Fibroblast of peridontal ligament (primary cell): ENCODE results near the gene ZCCHC7.

Source experiments
- DNase-seq: peaks from one replicate; pipeline ENCODE4 v3.0.0-alpha.2; 2010; ENCODE audit errors: extremely low read depth

ZCCHC7 gene

DNA sequence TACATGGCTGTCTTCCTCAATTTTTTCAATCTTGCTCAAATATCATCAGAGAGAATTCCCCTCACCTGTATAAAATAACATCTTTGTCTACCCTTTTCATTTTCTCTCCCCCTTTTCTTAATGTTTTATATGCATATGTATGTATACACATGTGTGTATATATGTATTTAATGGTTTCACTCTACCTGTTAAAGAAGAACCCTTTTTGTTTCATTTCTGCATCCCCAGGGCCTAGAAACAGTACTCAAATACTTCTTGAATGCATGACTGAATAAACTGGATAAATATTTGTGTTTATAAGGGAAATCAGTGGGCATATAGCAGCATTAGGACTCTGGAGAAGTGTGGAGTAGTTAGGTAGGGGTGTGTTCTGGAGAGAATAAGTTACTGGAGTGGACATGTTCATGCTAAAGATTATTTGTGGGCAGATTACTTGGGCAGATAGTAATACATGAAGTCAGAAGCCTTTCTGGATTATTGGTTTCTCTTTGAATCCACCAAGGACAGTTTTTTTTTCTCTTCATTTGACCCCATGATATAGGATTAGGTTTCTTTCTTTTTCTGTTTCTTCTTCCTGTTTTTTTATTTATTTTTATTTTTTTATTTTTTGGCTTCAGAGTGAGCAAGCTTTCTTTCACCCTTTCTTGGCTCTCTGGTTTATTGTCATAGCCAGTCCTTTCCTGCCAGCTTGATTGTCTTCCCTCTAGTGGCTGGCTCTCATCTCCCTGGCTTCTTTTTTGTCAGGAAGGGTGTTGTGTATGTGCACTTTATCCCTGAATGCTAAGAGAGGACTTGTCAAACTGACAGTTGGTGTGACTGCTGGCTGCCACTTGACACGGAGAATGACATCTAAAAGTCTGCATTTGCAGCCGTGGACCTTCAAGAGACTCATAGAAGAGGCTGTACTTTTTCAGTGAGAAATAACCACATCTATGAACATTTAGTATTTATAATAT is 89.3 kb downstream of the ZCCHC7 start:
- DNase-seq: no peak

DNA sequence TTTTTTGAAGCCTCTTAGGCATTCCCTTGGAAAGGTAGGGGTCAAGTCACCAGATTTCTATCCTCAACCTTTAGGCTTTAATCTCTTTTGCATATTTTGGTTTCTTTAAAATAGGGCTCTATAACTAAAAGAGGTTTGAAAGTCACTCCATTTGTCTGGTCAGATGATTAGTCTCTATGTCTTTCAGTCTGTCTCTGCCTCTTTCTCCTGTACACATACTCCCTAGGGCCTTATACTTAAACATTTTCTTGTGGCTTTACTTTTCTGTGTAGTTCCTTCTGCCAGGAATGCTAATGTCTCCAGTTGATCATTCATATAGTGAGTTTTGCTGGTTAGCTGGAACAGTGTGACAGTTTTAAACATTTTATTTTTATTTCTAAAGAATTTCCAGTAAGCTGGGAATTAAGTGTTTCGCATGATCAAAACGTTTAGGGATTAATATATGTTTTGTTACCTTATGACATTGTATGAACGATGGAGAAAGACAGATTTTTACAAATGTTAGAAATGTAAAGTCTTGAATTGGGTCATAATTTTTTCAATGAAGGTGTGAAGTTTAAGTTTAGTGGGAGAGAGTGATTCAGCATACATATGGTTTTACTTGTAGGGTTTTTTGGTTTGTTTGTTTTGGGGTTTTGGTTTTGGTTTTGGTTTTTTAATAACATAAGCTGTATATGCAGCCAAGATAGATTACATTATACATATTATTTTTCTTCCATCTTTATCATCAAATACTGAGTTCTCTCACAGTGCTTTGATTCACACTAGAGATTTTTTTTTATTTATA is 90.6 kb downstream of the ZCCHC7 start:
- peak; percentile 52 for DNase-seq

DNA sequence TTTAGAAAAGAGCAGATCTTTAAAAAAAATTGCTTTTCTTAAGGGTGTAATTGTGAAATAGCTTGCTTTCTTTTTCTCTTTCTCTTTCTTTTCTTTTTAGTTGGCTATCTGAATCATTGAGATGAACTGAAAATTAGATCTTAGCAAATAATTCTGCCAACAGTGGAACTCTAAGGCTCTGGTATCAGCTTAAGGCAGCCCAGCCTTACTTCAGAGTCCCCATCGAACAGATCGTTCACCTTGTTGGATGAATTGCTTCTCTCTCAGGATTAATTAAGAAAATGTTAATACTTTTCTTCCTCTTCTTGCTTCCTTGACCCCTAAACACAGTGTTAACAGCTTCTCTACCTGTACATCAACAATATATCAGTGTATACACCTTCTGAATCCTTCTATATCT is 92.1 kb downstream of the ZCCHC7 start:
- no peak for DNase-seq

DNA sequence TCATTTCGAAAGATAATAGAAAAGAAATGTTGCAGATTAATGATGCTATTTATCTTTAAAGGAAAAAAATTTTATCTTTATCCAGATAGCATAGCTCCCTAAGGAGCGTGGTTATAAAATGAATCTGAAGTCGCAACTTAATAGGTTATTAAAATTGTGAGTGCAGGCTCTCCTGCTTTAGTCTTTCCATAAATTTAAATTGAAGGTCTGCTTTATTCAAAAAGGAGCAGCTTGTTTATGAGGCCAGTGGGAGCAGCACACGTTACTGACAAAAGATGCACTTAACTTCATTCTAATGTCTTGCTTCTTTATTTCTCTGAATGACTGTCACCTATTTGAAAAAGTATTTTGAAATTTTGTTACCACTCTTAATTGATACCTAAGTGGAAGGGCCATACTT is 95.0 kb downstream of the ZCCHC7 start:
- DNase-seq: no peak

DNA sequence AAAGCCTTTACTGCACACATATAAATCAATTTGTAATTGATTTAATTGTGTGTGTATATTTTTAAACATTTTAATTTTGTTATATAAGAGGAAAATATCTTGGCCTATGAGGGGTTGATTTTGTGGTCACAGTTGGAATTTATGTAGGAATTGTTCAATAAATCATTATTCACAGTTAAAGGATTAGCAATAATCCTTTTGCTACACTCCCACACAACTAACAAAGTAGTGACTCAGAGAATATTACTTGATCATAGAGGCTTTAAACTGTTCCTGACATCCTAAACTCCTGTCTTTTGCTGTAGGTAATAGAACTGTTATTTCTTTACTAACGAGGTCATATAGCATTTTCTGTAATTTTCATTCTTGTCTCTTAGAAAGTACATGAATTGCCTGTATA is 95.5 kb downstream of the ZCCHC7 start:
- DNase-seq: no peak

DNA sequence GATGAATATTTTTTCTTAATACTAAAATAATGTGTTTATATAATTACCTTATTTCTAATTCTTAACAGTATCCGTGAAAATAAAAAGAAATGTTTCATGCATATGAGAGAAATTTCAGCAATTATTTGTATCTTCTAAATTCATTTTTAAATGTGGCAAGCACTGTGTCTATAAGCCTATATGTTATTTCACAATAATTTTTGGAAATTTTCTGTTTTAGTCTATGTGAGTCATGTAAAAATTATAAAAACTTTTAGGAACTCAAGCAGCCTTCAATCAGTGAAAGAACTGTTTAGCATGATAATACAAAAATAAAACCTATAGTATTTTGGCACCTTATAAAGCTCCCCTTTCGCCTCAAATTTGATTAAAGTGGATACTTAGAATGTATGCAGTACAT is 96.8 kb downstream of the ZCCHC7 start:
- no peak for DNase-seq

DNA sequence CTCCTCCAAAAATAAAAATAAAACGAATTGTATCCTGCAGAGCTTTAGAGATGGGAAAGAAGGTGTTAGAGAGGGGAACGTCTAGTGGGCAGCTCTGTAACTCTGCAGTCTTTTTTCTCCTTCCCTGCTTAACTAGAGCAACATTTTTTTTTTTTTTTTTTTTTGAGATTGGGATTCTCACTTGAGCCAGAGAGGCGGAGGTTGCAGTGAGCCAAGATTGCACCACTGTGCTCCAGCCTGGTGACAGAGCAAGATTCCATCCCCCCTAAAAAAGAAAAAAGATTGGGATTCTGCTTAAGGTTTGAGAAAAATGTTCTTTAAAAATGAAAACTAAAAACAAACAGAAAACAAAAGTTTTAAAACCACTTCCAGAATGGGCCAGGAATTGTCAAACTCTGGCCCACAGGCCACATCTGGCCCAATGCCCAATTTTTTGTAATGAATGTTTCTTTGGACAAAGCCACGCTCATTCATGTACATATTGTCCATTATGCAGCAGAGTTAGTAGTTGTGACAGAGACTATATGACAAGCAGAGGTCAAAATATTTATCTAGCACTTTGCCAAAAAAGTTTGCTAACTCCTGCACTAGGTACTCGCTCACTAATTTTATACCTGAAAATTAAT is 98.5 kb downstream of the ZCCHC7 start:
- DNase-seq: no peak

DNA sequence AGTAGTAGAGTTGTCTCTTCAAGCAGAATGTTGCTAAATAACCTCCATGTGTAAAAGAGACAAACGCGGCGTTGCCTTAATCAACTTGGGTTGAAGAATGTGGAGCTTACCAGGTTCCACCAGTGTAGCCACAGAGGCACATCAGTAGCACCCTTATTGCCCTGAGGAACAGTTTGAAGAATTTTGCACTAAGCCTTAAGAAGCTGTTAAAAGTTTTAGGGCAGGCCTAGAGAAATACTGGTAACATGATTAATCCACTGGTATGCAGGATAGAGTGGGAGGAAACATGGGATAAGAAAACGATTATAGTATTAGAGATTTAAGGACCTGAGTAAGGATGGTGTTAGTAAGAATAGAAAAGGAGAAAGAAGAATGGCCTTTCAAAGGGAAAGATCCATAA is 100.6 kb downstream of the ZCCHC7 start:
- DNase-seq: no peak

DNA sequence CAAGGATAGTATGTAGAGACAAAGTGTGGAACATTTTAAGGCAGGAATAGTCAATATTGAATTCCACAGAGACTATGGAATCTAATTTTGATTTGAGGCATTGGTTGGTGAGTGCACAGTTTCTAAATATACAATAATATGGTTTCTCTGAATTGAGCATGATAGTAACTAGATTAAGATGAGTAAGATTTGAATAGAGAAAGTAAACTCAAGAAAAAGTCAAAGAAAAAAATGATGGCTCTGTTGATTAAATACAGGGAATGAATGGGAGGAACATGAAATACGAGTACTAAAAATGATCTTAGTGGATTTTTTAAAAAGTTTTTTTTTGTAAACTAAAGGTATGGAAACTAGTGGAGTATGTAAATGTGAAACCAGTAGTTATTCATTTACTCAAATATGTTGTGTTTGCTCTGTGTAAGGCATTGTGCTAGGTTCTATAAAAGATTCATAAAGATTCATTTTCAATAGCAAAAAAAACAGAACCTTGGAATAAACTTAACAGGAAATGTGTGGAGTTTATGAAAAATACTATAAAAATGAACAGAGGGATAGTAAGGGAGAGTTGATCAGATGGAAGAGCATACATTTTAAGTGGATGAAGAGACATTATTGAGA is 101.2 kb downstream of the ZCCHC7 start:
- no peak for DNase-seq

DNA sequence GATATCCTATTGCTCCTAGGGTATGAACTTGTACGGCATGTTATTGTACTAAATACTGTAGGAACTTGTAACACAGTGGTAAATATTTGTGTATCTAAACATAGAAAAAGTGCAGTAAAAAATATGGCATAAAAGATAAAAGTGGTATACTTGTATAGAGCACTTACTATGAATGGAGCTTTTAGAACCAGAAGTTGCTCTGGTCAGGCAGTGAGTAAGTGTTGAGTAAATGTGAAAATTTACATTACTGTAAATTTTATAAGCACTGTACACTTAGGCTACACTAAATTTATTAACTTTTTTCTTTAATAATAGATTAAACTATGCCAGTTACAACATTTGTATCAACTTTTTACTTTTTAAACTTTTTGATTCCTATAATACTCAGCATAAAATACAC is 109.1 kb downstream of the ZCCHC7 start:
- DNase-seq: no peak

DNA sequence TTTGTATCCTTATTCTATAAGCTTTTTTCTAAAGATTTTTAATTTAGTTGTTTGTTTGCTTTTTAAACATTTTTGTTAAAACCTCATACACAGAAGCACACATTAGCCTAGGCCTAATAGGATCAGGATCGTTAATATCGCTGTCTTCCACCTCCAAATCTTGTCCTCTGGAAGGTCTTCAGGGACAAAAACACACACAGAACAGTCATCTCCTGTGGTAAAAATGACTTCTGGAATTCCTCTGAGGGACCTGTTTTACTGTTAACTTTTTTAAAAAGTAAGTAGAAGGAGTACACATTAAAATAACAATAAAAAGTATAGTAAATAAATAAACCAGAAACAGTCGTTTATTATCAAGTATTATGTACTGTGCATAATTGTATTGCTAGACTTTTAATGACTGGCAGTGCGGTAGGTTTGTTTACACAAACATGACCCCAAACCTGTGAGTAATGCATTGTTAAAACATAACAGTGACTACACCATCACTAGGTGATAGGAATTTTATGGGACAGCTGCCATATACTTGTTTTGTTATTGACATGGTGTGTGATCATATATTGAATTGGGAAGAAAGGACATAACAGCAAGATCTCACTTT is 109.6 kb downstream of the ZCCHC7 start:
- DNase-seq: no peak

DNA sequence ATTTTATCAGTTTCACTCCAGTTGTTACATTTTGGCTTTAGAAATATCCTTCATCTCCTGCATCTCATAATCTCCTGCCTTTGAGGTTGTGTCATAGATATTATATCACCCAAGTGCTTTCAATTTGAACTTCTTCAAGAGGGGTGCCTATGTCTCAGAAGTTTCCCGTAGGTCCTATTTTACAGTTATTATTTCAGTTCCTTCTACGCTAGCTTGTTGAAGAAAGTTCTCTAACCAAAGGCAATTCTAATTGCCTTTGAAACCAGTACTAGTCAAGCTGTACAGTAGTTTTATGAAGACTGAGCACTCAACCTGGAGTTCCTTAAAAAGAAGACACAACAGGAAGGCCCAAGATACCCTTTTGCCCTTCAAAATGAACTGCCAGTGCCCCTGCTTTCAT is 116.4 kb downstream of the ZCCHC7 start:
- no peak for DNase-seq

DNA sequence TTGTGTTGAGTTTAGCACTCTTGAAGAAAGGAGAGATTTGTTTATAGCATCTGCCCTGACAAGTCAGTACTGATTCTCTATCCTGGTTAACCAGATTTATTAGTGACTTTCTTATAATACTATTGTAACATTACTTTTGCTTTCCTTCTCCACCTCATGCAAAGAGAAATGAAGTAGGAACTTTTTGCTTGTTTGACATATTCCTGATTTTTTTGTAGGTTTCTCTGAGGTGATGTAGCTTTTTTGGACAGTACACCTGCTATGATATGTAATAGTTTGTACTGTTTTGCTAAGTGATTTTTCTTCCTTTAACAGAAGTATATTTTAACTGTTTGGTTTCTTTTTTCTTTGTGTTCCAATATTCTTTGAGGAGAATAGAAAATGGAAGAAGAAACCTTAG is 117.7 kb downstream of the ZCCHC7 start:
- DNase-seq: no peak

DNA sequence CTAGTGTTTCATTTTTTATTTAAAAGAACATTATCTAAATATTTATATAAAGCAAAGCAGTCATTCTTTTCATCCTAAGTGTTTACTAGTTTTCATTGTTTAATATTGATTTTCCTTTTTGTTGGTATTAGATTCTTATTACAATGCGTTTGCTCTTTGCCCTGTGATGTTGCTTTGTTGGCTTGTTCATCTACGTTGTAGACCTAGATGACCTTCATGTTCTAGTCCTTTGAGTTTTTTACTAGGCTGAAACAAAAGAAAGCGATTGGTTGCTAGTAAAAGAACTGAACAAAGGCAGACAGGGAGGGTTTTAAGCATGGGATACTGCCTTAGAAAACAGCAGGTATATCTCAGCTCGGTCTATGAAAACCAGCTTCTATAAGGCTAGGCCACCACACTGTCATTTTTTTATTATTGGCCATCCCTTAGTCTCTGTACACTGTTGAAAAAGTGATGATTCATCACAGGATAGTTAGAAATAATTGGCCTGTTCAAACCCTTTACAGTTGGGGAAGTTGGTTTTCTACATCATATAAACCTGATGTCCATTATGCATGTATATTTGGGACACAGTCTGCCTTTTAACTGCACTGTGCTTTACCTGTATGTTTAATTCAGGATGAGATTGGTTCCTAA is 119.0 kb downstream of the ZCCHC7 start:
- no peak for DNase-seq

DNA sequence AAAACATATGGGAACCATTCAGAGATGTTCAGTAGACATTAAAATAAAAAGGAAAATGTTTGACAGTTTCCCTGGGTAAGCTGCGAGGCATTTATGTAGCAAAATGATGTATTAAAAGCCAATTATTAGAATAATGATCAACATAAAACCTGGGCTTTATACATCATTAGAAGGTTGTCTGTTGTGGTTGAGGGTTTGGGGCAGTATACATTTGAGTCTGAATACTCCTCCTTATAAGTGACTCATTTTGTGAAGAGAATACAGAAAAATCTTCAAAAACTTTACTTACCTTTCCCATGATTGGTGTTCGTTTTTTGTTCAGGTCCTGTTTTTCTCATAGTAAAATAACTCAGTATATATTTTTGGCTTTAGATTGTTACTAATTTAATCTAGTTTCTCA is 119.5 kb downstream of the ZCCHC7 start:
- DNase-seq: no peak

DNA sequence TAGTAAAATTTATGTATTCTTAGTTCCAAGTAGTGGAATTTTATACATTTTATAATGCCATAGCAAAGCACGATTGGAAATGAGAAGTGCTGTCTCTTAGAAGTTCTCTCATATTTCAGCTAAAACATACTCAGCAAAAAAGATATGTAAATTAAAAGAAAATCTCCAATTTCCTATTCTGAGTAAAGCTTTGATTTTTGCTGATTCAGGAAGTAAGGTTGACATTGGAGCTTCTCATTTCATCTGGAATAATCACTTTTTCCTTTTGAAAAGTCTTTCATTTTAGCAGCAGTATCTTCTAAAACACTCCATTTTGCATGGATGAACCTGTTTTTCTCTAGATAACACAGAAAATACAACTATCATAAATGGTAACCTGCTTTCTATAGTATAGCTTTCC is 121.0 kb downstream of the ZCCHC7 start:
- no peak for DNase-seq

DNA sequence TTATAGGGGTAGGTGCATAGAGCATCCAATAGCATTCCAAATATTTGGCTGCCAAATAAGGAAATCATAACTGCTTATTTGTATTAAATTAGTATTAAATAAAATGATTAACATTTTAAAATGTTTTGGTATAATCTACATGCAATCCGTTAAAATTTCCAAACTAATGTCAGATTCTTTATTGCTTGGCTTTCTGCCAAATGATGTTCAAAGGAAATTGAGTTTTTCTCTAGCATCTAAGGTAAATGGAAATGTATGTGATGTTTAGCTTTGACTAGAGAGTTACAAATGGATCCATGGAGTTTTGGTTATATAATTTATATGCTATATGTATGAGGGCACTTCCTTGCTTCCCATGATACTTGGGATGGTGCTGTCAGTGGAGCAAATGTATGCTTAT is 121.7 kb downstream of the ZCCHC7 start:
- no peak for DNase-seq

DNA sequence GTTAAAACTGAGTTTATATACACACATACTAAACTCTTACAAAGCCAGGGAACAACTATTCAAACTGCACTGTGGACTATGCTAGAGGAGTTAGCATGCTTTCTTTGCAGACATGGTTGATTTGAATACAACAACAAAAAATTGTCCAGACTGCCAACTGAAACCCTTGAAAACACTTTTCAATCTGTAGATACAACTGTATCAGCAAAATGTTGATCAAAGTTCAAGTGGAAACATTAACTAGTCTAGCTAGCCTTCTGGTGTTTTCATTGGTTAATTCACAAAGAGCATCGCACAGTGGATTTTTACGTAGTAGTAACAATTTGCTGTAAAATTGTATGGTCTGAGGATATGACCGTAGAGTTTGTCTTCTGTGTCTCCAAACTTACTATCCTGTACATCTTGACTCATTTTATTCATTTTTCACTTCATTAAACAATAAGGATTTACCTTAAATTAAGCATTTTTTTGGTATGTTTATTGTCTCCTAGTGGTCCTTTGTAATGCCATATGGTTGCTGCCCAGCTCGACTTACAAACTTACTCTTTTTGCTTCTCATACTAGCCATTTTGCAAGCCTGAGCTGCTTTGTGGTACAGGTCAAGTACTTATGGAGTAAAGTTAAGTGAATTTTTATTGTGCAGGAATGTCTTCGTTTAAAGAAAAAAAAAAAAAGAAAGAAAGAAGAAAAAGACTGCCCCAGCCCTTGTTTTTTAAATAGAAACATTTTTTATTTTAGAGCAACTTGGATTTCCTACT is 123.4 kb downstream of the ZCCHC7 start:
- no peak for DNase-seq

DNA sequence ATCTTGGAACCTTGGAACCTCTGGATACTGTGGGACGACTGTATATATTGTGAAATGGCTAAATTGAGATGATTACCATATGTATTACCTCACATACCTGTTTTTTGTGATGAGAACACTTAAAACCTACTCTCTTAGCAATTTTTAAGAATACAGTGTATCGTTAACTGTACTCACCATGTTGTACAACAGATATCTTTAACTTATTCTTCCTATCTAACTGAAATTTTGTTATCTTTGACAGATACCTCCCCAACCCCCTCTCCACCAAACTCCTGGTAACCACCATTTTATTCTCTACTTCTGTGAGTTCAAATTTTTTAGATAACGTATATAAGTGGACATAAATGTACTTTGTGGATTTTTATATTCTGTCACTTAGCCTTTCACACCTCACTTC is 126.5 kb downstream of the ZCCHC7 start:
- no peak for DNase-seq

DNA sequence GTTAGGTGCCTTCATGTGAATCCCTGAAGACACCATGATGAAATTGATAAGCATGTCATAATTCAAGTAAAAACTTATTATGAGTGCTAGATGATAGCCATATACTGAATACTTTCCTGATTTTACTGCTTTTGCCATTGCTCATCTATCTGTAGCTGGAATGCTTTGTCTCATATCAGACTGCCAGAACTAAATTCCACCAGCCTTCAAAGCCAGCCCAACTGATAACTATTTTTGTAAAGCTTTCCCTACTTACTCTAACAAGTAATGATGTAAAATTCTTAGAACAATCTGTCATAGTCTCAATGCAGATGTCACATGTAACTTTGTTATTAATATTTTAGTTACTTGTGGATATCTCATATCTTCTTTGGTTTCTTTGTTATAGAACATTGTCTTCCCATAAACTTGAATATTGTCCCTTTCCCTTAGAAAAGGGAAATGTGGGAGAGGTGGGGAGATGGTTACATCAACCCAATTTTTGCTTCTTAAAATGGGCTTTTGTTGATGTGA is 128.3 kb downstream of the ZCCHC7 start:
- DNase-seq: no peak
